ENCODE data around the gene SOBP.
"Not testable (repeated sequence)": the region's sequence is repeated elsewhere in the genome, so short reads cannot be mapped to it uniquely, and the experiment has no call there.

Gene SOBP

DNA sequence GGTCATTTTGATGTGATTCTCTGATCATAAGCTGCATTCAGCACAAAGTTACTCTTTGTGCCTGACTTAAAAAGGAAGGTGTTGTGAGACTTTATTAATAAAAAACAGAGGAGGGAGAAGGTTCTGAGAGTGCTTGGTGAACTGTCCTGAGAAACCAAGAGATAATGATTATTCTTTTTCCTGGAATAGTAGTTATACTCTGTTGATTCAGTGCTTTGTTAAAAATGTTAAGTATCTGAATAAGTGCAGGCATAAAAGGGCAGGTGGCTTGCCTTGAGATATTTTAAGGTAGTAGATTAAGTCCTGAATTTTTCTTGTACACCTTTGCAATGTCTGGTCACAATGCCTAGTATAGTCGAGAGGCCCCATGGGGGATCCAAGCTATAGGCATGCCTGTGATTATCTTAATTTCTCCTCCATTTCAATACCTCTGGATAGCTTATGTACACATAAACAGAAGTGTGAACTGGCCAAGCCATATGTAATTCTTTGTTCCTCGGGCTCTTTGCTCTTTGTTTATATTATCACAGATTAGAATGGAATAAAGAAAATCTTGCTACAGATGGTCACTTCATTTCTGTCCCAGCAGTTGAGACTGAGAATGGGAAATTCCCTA lies 50.0 kb downstream of the SOBP start:
- Histone ChIP-seq H3K27ac (ENCODE audit: low read depth, low read length) (no peak overlapping the region), H3K36me3 (ENCODE audit: insufficient read depth, low read length) (no peaks in the 10 kb centered on the region), H3K4me1 (ENCODE audit: control insufficient read depth, insufficient read depth, low read length, unreplicated experiment) (no peaks in the 10 kb centered on the region), H2AFZ (ENCODE audit: low read length, unreplicated experiment) (no peak overlapping the region), H3K79me2 (ENCODE audit: control insufficient read depth, insufficient read depth, low read length, unreplicated experiment) (no peaks in the 10 kb centered on the region), H3K4me3 (ENCODE audit: low read depth, low read length) (no peak overlapping the region), H3K27me3 (ENCODE audit: insufficient read depth, low read length) (peaks cover 29% of the 10 kb centered on the region)

DNA sequence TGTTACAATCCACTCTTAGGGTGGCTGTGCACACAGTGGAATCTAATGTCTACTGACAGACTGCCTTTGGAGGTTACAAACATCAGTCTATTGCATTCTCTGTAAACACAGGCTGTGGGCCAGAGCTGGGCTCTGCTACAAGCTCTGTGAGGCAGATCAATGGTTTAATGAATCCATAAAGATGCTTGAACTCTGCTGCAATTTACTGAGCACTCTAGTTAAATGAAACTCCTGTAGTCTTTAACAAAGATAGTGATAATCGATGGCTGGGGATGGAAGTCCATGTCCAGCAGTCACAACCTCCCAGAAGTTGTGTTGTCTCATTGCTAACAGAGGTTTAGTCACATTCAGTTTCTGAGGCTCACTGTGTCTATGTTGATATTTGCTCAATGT lies 50.5 kb downstream of the SOBP start:
- Histone ChIP-seq H3K27ac (ENCODE audit: low read depth, low read length) (no peak overlapping the region), H3K4me1 (ENCODE audit: control insufficient read depth, insufficient read depth, low read length, unreplicated experiment) (no peaks in the 10 kb centered on the region), H2AFZ (ENCODE audit: low read length, unreplicated experiment) (no peak overlapping the region), H3K4me3 (ENCODE audit: low read depth, low read length) (no peak overlapping the region), H3K36me3 (ENCODE audit: insufficient read depth, low read length) (no peaks in the 10 kb centered on the region), H3K27me3 (ENCODE audit: insufficient read depth, low read length) (peaks cover 30% of the 10 kb centered on the region), H3K79me2 (ENCODE audit: control insufficient read depth, insufficient read depth, low read length, unreplicated experiment) (no peaks in the 10 kb centered on the region)

DNA sequence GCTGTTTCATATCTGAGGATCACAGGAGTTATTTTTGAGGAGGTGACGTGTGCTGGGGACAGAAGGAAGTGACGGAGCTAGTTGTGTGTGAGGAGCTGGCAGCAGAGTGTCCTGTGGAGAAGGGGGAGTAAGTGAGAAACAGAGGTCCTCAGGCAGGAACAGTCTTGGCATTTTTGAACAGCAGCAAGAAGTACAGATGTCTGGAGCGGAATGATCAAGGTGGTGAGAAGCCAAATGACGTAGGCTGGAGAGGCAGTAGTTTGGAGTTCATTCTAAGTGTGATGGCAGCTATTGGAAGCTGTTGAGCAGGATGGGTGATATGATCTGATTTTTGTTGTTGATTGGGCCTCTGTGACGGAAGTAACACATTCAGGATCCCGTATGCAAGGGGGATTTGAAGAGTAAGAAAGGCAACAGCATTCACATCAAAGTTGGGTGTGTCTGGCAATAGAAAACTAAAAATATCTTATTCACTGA lies 52.3 kb downstream of the SOBP start:
- H3K27ac ChIP-seq (ENCODE audit: low read depth, low read length) = no peak overlapping the region

GRCh38 chr6:107543088-107543487 lies 53.2 kb downstream of the SOBP start:
- H3K27me3 ChIP-seq (ENCODE audit: insufficient read depth, low read length) = peaks cover 30% of the 10 kb centered on the region
- no peaks in the 10 kb centered on the region for H3K79me2 ChIP-seq (ENCODE audit: control insufficient read depth, insufficient read depth, low read length, unreplicated experiment)
- no peaks in the 10 kb centered on the region for H3K4me1 ChIP-seq (ENCODE audit: control insufficient read depth, insufficient read depth, low read length, unreplicated experiment)
- no peak overlapping the region for H3K4me3 ChIP-seq (ENCODE audit: low read depth, low read length)
- H2AFZ ChIP-seq (ENCODE audit: low read length, unreplicated experiment) = no peak overlapping the region
- no peak overlapping the region for H3K27ac ChIP-seq (ENCODE audit: low read depth, low read length)
- H3K36me3 ChIP-seq (ENCODE audit: insufficient read depth, low read length) = no peaks in the 10 kb centered on the region

More for the DNA sequence above, 52.3 kb downstream of the SOBP start:
- H3K4me1 ChIP-seq (ENCODE audit: control insufficient read depth, insufficient read depth, low read length, unreplicated experiment) = no peaks in the 10 kb centered on the region
- H2AFZ ChIP-seq (ENCODE audit: low read length, unreplicated experiment) = no peak overlapping the region
- no peaks in the 10 kb centered on the region for H3K79me2 ChIP-seq (ENCODE audit: control insufficient read depth, insufficient read depth, low read length, unreplicated experiment)
- no peaks in the 10 kb centered on the region for H3K36me3 ChIP-seq (ENCODE audit: insufficient read depth, low read length)
- H3K27me3 ChIP-seq (ENCODE audit: insufficient read depth, low read length) = peaks cover 30% of the 10 kb centered on the region
- H3K4me3 ChIP-seq (ENCODE audit: low read depth, low read length) = no peak overlapping the region

GRCh38 chr6:107543567-107543966 lies 53.6 kb downstream of the SOBP start:
- no peaks in the 10 kb centered on the region for H3K36me3 ChIP-seq (ENCODE audit: insufficient read depth, low read length)
- no peaks in the 10 kb centered on the region for H3K4me1 ChIP-seq (ENCODE audit: control insufficient read depth, insufficient read depth, low read length, unreplicated experiment)
- H2AFZ ChIP-seq (ENCODE audit: low read length, unreplicated experiment) = no peak overlapping the region
- no peaks in the 10 kb centered on the region for H3K79me2 ChIP-seq (ENCODE audit: control insufficient read depth, insufficient read depth, low read length, unreplicated experiment)
- no peak overlapping the region for H3K27ac ChIP-seq (ENCODE audit: low read depth, low read length)
- H3K27me3 ChIP-seq (ENCODE audit: insufficient read depth, low read length) = peaks cover 30% of the 10 kb centered on the region
- no peak overlapping the region for H3K4me3 ChIP-seq (ENCODE audit: low read depth, low read length)

DNA sequence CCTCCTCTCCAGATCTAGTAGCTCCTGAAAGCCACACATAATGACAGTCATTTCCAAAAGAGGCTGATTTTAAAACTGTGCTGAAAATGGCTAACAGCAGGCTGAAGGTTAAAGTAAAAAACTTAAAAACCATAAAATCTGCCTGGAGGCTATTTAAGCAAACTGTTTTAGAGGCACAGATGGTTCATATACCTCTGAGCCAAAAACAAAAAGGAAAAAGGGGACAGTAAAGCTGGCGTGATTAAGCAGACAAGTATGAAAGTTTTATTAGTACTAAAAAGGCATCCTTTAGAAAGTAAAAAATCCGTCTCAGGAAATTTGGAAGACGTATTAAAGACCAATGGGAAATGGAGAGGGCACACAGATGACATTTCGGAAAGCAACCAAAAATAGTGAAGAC lies 55.8 kb downstream of the SOBP start:
- Histone ChIP-seq H3K27ac (ENCODE audit: low read depth, low read length) (no peak overlapping the region), H2AFZ (ENCODE audit: low read length, unreplicated experiment) (no peak overlapping the region), H3K4me3 (ENCODE audit: low read depth, low read length) (no peak overlapping the region), H3K4me1 (ENCODE audit: control insufficient read depth, insufficient read depth, low read length, unreplicated experiment) (no peaks in the 10 kb centered on the region), H3K79me2 (ENCODE audit: control insufficient read depth, insufficient read depth, low read length, unreplicated experiment) (no peaks in the 10 kb centered on the region), H3K27me3 (ENCODE audit: insufficient read depth, low read length) (peaks cover 26% of the 10 kb centered on the region), H3K36me3 (ENCODE audit: insufficient read depth, low read length) (no peaks in the 10 kb centered on the region)

DNA sequence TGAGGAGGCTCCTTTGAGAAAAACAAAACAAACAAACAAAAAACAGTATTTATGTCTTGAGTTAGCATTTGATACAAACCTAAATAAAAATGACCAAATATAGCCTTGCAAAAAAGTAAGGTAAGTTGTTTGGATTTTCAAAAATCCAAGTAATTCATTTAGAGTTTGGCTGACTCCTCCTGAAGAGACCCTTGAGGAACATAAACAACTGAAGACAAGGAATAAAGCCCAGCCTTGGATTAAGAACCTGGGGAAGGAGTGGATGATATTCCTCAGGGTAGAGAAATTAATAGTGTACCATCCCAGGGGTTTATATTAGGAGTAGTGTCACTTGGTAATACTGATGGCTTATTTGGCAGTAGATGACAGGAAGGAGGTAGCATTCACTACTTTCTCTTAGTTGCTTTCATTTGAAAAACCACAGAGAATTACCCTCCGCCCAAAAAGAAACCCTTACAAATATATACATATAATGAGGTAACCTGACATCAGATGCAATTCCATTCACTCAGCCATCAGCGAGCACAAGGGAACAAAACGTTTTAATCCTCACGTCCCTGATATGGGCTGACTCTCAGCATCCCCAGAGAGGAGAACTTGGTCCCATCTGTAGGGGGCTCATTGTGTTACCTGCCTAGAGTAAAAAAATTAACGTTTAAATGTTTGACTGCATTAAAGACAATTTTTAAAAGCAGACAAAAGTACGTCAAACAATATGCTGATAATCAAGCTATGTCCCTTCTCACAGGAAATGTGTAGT lies 57.0 kb downstream of the SOBP start:
- no peaks in the 10 kb centered on the region for H3K4me1 ChIP-seq (ENCODE audit: control insufficient read depth, insufficient read depth, low read length, unreplicated experiment)
- no peaks in the 10 kb centered on the region for H3K79me2 ChIP-seq (ENCODE audit: control insufficient read depth, insufficient read depth, low read length, unreplicated experiment)
- no peak overlapping the region for H3K27ac ChIP-seq (ENCODE audit: low read depth, low read length)
- no peak overlapping the region for H3K4me3 ChIP-seq (ENCODE audit: low read depth, low read length)
- H2AFZ ChIP-seq (ENCODE audit: low read length, unreplicated experiment) = no peak overlapping the region
- H3K36me3 ChIP-seq (ENCODE audit: insufficient read depth, low read length) = no peaks in the 10 kb centered on the region
- H3K27me3 ChIP-seq (ENCODE audit: insufficient read depth, low read length) = peaks cover 22% of the 10 kb centered on the region

GRCh38 chr6:107547451-107547840 lies 57.5 kb downstream of the SOBP start:
- no peak overlapping the region for H2AFZ ChIP-seq (ENCODE audit: low read length, unreplicated experiment)
- no peaks in the 10 kb centered on the region for H3K36me3 ChIP-seq (ENCODE audit: insufficient read depth, low read length)
- no peaks in the 10 kb centered on the region for H3K4me1 ChIP-seq (ENCODE audit: control insufficient read depth, insufficient read depth, low read length, unreplicated experiment)

GRCh38 chr6:107550241-107550840 lies 60.4 kb downstream of the SOBP start:
- H3K27ac ChIP-seq (ENCODE audit: low read depth, low read length) = no peak overlapping the region
- H3K4me3 ChIP-seq (ENCODE audit: low read depth, low read length) = no peak overlapping the region
- H2AFZ ChIP-seq (ENCODE audit: low read length, unreplicated experiment) = no peak overlapping the region
- H3K79me2 ChIP-seq (ENCODE audit: control insufficient read depth, insufficient read depth, low read length, unreplicated experiment) = no peaks in the 10 kb centered on the region
- no peaks in the 10 kb centered on the region for H3K27me3 ChIP-seq (ENCODE audit: insufficient read depth, low read length)
- no peaks in the 10 kb centered on the region for H3K36me3 ChIP-seq (ENCODE audit: insufficient read depth, low read length)
- H3K4me1 ChIP-seq (ENCODE audit: control insufficient read depth, insufficient read depth, low read length, unreplicated experiment) = no peaks in the 10 kb centered on the region

More at GRCh38 chr6:107547451-107547840, 57.5 kb downstream of the SOBP start:
- Histone ChIP-seq H3K27ac (ENCODE audit: low read depth, low read length) (no peak overlapping the region), H3K27me3 (ENCODE audit: insufficient read depth, low read length) (peaks cover 19% of the 10 kb centered on the region), H3K4me3 (ENCODE audit: low read depth, low read length) (no peak overlapping the region), H3K79me2 (ENCODE audit: control insufficient read depth, insufficient read depth, low read length, unreplicated experiment) (no peaks in the 10 kb centered on the region)

DNA sequence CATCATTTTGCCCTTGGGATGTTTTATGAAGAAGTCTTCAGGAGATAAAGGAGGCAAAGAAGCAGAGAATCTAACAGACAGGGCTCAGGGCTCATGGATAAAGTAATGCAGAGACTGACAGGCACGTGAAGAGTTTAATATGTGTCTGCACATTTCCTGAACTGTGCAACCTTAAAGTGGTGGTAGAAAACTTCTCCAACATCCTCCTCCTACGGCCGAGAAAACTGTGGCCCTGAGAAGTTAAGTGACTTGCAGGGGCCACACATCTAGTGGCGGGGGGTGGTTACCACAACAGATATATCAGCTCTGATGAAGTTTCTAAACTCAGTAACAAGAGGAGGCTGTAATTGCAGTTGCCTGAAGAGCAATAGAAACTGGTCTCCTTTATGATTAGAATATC lies 61.0 kb downstream of the SOBP start:
- no peaks in the 10 kb centered on the region for H3K27me3 ChIP-seq (ENCODE audit: insufficient read depth, low read length)
- H3K36me3 ChIP-seq (ENCODE audit: insufficient read depth, low read length) = no peaks in the 10 kb centered on the region
- H3K4me3 ChIP-seq (ENCODE audit: low read depth, low read length) = no peak overlapping the region
- H3K79me2 ChIP-seq (ENCODE audit: control insufficient read depth, insufficient read depth, low read length, unreplicated experiment) = no peaks in the 10 kb centered on the region
- no peaks in the 10 kb centered on the region for H3K4me1 ChIP-seq (ENCODE audit: control insufficient read depth, insufficient read depth, low read length, unreplicated experiment)
- no peak overlapping the region for H2AFZ ChIP-seq (ENCODE audit: low read length, unreplicated experiment)
- H3K27ac ChIP-seq (ENCODE audit: low read depth, low read length) = no peak overlapping the region

- H3K27me3 ChIP-seq (ENCODE audit: insufficient read depth, low read length); H3K4me3 ChIP-seq (ENCODE audit: low read depth, low read length); H3K36me3 ChIP-seq (ENCODE audit: insufficient read depth, low read length); H2AFZ ChIP-seq (ENCODE audit: low read length, unreplicated experiment); H3K79me2 ChIP-seq (ENCODE audit: control insufficient read depth, insufficient read depth, low read length, unreplicated experiment); H3K4me1 ChIP-seq (ENCODE audit: control insufficient read depth, insufficient read depth, low read length, unreplicated experiment); H3K27ac ChIP-seq (ENCODE audit: low read depth, low read length): not testable (repeated sequence)
These were observed 63.2 kb downstream of the SOBP start for GRCh38 chr6:107553121-107553520.

Data from ACC112 (cell line).